ENCODE results near the gene MAGEA12.
"Not testable (repeated sequence)": the region's sequence is repeated elsewhere in the genome, so short reads cannot be mapped to it uniquely, and the experiment has no call there.

The MAGEA12 gene

GRCh38 chrX:152766562-152766961 is 33.0 kb downstream of the MAGEA12 start:
- DNase-seq (ENCODE audit: low read depth in 3 of 3) = not testable (repeated sequence)

GRCh38 chrX:152769549-152770289 is 36.2 kb downstream of the MAGEA12 start, which contains the start of gene MAGEA6:
MAGEA6 (minus strand) TSS chrX:152769689; CDS start chrX:152767650, 2,039 bp downstream.
- not testable (repeated sequence) for DNase-seq (ENCODE audit: low read depth in 3 of 3)

GRCh38 chrX:152787062-152787461 is 53.5 kb downstream of the MAGEA12 start:
- not testable (repeated sequence) for DNase-seq (ENCODE audit: low read depth in 3 of 3)

All from stimulated activated CD4-positive, alpha-beta T cell treated with anti-CD3 and anti-CD28 coated beads, TNF-alpha, amount 100 ng/mL, for 48 hours (primary cell).